GM23248 (cell line): ENCODE data around the gene DSC1.

Experiments
- EZH2 ChIP-seq: fragments of 200-600 bp; sonication (generic); IDR thresholded peaks from 2 replicates; pipeline ENCODE4 v1.6.1; 2018; ENCODE audit warnings: antibody characterized with exemption, mild to moderate bottlenecking; ENCODE audit not compliant: insufficient read depth, poor library complexity, severe bottlenecking
- EZH2phosphoT487 ChIP-seq: fragments of 200-600 bp; sonication (generic); IDR thresholded peaks from 2 replicates; pipeline ENCODE4 v1.6.1; 2018; ENCODE audit warnings: antibody characterized with exemption, moderate library complexity, mild to moderate bottlenecking, low read depth; ENCODE audit not compliant: insufficient read depth

DNA sequence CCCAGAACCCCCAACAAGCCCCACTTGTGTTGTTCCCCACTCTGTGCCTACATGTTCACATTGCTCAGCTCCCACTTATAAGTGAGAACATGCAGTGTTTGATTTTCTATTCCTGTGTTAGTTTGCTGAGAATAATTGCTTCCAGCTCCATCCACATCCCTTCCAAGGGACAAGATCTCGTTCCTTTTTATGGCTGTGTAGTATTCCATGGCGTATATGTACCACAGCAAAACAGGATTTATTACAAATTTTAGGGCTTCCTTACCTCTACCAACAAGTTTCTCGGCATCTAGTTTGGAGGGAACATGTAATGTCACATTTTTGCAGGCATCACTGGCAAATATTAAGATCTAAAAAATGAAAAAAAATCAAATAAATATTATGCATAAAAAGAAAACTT is 69.4 kb downstream of the DSC1 start:
- TF ChIP-seq EZH2phosphoT487, result no peak
- TF ChIP-seq EZH2, result no peak
